ENCODE results near the gene C5orf52.
"Not testable (repeated sequence)": the region's sequence is repeated elsewhere in the genome, so short reads cannot be mapped to it uniquely, and the experiment has no call there.

Gene C5orf52

DNA sequence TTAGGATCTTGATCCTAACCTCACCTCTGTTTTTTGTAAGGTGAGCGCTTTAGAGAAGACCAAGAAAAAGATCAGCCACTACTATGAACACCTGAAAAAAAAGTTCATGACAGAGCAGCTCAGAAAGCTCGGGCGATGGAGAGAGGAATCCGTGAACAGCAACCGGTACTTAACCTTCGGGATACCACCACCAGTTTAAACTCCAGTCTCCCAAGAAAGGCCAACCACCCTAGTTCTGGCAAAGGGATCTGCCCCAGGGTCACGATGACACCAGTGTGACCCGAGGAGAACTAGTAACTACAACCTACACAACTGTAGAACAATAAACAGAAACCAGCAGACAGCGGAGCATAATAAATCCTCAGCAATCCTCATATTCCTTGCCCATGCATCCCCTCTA is 8.5 kb downstream of the C5orf52 start:
- no peak for DNase-seq

DNA sequence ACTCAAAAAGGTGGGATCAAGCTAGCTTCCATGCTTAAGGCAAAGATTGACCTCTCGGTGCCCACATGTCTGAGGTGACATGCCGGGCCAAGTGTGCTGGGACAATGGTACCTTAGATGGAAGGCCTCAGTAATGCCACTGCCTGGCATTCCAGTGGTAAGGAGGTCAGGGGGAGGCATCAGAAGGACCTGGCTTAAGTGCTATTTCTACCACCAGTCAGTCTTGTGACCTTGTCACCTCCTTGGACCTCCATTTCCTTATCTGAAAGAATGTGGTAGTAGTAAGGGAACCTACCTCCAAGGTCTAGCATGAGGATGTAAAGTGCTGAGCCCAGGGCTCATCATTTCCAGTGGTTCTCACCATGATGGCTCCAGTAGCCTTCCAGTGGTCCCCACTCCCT is 8.9 kb downstream of the C5orf52 start:
- no peak for DNase-seq

DNA sequence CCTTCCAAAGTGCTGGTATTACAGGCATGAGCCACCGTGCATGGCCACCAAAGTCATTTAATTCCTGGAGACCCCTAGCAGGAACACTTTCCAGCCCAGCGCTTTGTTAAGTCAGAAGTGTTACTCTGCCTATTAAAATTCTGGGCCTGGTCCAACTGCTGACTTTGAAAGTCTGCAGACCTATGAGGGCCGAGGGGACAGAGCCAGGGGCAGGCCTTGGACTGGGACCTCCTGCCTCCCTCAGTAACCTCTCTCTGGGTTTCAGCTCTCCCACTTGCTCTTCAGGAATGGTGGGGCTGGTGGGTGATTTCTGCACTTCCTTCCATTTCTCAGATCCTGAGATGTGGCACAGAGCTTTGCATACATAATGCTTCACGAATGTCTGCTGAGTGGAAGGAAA is 9.7 kb downstream of the C5orf52 start:
- no peak for DNase-seq

- DNase-seq = no peak
Measured at GRCh38 chr5:157682257-157682656, 10.9 kb downstream of the C5orf52 start.

DNA sequence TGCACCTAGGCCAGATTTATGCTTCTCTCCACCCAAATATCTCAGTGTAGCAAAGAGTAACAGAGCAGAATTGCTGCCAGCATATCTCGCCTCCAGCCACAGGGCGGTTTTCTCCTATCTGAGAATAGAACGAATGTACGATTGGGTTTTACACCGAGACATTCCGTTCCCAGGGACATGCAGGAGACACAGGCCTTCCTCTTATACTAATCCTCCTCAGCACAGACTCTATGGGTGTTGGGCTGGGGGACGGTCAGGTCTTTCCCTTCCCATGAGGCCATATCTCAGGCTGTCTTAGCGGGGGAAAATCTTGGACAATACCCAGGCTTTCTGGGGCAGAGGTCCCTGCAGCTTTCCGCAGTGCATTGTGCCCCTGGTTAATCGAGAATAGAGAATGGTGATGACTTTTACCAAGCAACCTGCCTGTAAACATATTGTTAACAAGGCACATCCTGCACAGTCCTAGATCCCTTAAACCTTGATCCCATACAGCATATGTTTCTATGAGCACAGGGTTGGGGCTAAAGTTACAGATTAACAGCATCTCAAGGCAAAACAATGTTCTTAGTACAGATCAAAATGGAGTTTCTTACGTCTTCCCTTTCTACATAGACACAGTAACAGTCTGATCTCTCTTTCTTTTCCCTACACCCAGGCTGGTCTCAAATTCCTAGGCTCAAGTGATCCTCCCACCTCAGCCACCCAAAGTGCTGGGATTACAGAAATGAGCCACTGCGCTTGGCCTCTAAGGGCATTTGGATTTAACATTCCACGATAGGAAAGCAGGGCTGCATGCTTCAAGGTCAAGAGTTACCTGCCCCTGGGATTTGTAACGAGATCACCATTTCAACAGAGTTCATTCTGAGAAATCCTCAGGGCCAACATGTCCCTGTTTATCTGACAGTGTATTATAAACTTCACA is 15.2 kb downstream of the C5orf52 start:
- DNase-seq = not testable (repeated sequence)

DNA sequence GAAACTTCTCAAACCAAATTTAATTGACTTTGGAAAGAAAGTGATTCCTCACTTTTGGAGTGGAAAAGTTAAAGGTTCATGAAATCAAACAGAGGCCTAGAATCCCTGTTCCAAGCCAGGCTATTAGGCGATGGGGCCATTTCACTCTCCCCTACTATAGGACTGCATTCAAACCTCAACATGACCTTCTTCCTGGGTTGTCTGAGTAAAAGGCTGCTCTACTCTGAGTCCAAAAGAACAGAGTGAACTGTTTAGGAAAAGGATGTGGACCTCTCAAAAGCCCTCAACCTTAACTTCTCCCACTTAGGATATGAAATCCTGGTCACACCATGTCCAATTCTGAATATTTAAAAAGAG is 15.8 kb downstream of the C5orf52 start:
- no peak for DNase-seq

- no peak for DNase-seq
Measured at GRCh38 chr5:157689942-157690689, 18.8 kb downstream of the C5orf52 start.

DNA sequence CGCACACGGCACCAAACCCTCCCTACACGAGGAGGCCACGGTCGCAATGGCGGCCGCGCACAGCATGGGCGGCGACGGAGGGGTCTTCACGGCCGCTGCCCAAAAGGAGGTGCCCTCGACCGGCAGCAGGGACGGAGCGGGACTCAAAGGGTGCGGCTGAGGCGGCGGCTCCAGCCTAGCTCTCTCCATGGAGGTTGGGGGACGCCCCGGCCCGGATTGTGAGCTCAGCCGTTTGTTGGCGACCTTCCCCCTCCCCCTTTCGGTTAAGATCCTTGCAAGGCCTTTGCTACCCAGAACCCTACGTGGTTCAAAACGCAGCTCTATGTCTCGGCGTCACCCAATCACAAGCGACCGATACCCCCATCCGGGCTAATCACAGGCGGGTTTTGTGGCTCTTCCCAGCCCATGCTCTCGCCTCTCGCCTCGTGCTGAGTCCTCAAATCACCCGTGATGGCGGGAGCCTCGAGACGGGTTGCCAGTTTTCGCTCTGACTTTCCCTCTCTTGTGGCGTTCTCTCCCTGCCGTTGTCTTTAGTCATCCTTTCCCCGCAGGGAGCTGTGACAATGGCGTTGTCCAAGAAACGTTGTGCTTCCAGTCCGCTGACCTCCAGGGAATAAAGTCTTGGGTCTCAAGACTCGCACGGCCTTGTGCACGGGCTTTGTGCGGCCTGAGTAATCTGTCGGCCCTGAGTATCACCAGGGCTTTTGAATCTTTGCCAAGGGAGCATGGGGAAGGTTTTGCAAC is 19.5 kb downstream of the C5orf52 start:
- DNase-seq = no peak

GRCh38 chr5:157693816-157694215 is 22.5 kb downstream of the C5orf52 start:
- not testable (repeated sequence) for DNase-seq

GRCh38 chr5:157696154-157696553 is 24.8 kb downstream of the C5orf52 start:
- not testable (repeated sequence) for DNase-seq

DNA sequence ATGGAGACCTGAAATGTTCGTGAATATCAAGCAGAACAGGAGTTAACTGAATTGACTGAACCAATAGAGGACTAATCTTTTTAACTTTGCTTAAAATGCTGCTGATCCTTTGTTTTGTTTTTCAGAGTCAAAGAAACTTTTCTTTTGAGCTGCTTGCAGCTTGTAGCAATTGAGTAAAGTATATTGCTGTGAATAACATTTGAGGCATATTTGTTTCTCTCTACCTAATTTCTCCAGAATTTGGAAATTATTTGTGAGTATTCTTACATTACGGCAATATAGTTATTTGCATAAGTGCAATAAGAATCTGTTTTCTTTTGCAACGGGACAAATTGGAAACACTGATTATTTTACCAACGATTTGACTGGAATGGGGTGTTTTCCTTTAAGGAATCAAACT is 27.3 kb downstream of the C5orf52 start:
- not testable (repeated sequence) for DNase-seq

- no peak for DNase-seq
Measured at GRCh38 chr5:157703736-157704135, 32.4 kb downstream of the C5orf52 start.

- DNase-seq = no peak
Measured at GRCh38 chr5:157708866-157709265, 37.5 kb downstream of the C5orf52 start.

GRCh38 chr5:157709346-157709745 is 38.0 kb downstream of the C5orf52 start:
- DNase-seq = no peak

- DNase-seq = no peak
Measured at GRCh38 chr5:157710431-157710830, 39.1 kb downstream of the C5orf52 start.

- DNase-seq = no peak
Measured at GRCh38 chr5:157710882-157711281, 39.5 kb downstream of the C5orf52 start.

DNA sequence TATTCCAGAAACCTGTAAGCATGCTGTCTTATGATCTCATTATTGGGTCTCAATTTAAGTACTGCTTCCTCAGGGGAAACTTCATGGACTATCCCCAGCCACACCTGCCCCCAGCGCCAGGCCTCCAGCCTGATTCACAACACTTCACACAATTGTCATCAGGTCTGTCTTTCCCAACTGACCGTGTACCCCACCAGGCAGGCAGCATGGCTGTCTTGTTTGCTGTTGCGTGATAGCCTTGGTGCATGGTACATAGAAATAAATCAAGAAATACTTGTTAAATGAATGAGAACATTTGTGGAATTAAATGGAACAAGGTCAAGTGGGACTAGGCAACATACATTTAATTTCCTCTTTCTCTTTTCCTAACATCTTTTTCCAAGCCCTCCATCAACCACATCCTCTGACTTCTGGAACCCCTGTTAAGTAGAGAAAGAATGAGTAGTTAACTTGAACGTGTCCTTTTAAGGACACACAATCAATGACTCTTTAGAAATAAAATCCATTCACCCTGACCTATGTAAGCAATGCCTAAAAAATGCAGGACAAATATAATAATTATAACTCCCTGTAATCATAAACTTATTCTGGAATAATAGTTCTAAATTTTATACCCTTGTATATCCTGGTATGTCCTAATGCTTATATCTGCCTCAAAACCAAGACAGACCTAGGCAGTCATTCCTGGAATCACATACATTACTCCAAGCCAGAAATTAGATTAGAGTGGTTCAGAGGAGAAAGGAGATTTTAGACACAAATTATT is 42.7 kb downstream of the C5orf52 start:
- no peak for DNase-seq

DNA sequence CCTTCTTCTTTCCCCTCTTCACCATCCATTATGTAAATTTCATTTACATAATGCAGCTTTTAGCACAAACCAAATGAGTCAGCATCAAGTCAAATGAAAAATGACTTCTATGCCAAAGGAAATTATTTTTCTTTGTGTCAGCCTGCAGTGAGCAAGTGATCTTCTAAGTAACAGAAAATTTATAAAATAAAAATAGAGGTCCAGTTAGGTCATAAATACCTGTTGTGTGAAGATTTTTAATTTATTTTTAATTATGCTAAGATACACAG is 43.2 kb downstream of the C5orf52 start:
- no peak for DNase-seq

GRCh38 chr5:157718519-157718918 is 47.2 kb downstream of the C5orf52 start:
- DNase-seq = no peak

DNA sequence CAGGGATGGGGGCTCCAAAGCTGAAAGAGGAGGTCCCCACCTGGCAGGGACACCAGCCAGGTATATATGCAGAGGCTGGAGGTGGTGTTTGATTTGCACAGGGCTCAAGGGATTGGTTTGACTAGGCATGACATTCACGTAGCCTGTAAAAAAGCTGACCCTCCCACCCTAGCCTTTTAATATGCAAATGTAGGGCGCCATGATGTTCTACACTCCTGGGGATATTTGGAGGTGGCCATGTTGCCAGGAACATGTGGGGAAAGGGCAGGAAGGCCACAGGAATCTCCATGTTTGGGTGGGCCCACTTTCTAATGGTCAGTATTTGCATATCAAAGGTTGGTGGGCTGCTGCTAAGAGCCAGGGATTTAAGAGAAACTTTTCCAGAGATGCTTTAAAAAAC is 47.9 kb downstream of the C5orf52 start:
- DNase-seq = no peak

DNA sequence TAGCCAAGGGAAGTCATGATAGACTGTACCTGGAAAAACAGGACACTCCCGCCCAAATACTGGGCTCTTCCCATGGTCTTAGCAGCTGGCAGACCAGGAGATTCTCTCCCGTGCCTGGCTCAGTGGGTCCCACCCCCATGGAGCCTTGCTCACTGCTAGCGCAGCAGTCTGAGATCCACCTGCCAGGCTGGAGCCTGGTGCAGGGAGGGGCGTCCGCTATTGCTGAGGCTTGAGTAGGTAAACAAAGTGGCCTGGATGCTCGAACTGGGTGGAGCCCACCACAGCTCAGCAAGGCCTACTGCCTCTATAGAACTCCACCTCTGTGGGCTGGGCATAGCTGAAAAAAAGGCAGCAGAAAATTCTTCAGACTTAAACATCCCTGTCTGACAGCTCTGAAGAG is 49.8 kb downstream of the C5orf52 start:
- DNase-seq = no peak

DNA sequence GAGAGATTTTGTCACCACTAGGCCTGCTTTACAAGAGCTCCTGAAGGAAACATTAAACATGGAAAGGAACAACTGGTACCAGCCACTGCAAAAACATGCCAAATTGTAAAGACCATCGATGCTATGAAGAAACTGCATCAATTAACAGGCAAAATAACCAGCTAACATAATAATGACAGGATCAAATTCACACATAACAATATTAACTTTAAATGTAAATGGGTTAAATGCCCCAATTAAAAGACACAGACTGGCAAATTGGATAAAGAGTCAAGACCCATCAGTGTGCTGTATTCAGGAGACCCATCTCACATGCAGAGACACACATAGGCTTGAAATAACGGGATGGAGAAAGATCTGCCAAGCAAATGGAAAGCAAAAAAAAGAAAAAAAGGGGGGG is 51.6 kb downstream of the C5orf52 start:
- DNase-seq = not testable (repeated sequence)

- DNase-seq = not testable (repeated sequence)
Measured at GRCh38 chr5:157726607-157727006, 55.3 kb downstream of the C5orf52 start.
